ENCODE results near the gene RUBCN.
"Not testable (repeated sequence)": the region's sequence is repeated elsewhere in the genome, so short reads cannot be mapped to it uniquely, and the experiment has no call there.

Gene RUBCN

DNA sequence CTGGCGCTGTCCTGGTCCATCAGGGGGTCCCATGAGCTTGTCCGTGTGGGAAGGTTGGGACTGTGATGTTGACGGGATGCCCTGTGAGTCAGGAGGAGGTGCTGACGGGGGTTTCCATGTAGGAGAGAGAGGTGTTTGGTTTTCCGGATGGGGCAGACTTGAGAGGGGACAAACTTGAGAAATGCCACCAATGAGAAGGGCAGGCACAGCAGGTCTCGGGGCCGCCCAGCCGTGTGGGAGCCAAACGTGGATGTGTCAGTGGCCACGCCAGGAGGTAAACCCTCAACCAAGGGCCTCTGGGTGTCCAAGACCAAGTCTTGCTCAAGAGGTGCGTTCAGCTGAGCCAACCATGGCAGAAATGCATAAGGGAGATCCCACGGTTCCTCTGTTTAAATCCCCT lies 105.9 kb downstream of the RUBCN start:
- H3K4me1 Mint-ChIP-seq (ENCODE audit: low read depth); H3K27ac Mint-ChIP-seq; H3K9me3 Mint-ChIP-seq (ENCODE audit: low read depth); H3K4me3 Mint-ChIP-seq; H3K36me3 Mint-ChIP-seq; H3K27me3 Mint-ChIP-seq: not testable (repeated sequence)

DNA sequence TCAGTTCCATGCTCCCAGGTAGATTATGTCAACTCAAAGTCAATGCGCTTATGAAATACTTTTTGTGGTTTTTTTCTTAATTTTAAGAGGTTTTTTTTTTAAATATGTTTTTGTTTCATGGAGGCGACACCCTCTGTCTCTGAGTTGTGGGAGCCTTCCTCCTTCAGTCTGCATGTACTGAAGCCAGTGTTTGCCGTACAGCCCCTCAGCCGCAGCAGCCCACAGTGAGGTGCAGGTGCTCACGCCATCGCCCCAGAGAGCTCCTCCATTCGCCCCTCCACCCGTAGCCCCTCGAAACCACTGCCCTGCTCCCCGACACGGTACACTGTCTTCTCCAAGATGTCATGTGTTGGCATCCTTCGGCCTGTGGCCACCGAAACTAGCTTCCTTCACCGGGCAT lies 107.4 kb downstream of the RUBCN start:
- H3K27ac Mint-ChIP-seq; H3K9me3 Mint-ChIP-seq (ENCODE audit: low read depth); H3K4me1 Mint-ChIP-seq (ENCODE audit: low read depth); H3K36me3 Mint-ChIP-seq; H3K4me3 Mint-ChIP-seq; H3K27me3 Mint-ChIP-seq: not testable (repeated sequence)

DNA sequence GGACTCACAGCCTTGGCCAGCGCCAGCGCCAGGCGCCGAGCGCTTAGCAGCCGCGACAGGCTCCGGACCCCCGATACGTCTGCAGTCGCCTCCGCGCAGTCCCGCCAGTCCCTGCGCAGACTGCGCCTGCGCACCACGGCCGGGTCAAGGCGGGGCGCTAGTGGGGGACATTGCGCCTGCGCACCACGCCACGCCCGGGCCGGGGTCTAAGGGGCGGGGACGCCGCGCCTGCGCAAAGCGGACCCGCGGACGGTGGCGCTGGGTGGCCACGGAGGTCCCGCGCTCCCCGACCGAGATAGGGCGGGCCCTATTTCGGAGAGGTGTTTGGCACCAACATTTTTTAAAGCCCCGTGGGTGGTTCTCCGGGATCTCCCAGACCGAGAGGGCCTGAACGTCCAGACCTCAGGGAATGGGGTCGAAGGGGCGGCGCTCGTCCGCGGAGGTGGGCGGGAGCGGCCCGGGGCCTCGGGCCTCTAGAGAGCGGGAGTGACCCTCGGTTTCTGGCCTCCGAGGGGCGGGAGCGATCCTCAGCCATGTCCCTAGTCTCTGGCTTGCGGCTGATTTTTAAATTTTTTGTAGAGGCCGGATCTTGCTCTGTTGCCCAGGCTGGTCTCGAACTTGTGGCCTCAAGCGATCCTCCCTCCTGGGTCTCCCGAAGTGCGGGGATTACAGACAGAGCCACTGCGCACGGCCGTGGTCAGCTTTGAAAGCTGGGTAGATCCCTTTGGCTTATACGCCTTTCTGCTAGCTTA lies 108.8 kb downstream of the RUBCN start:
- not testable (repeated sequence) for H3K27ac Mint-ChIP-seq; H3K4me1 Mint-ChIP-seq (ENCODE audit: low read depth); H3K36me3 Mint-ChIP-seq; H3K9me3 Mint-ChIP-seq (ENCODE audit: low read depth); H3K27me3 Mint-ChIP-seq
- peak overlapping the region; percentile 79 for H3K4me3 Mint-ChIP-seq

DNA sequence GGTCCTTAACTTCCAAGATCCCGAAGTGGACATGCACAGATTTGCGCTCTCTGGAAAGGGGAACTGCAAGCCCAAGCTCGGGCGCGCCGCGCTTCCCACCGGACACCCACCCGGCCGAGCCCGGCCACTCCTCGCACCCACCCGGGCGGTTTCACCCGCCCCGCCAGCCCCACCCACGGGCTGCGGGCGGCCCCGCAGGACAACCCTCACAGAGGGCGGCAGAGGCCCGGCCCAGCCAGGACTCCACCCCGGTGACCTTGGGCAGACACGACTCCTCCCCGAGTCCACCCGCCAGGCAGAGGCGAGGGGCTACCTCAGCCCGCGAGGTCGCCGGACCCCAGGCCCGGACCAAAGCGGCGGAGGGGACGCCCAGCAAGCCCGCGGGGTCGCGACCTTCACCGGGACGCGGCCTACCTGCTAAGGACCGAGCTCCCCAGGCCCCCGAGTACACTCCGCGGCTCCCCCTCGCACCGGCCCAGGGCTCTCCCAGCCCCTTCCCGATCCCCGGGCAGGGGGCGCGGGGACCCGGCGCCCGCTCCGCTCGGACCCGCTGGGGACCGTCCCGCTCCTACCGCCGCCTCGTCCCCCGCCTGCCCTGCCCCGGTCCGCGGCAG lies 109.4 kb downstream of the RUBCN start:
- H3K4me1 Mint-ChIP-seq (ENCODE audit: low read depth); H3K36me3 Mint-ChIP-seq; H3K9me3 Mint-ChIP-seq (ENCODE audit: low read depth); H3K27me3 Mint-ChIP-seq: not testable (repeated sequence)
- peak overlapping the region; percentile 72 for H3K27ac Mint-ChIP-seq
- H3K4me3 Mint-ChIP-seq = peak overlapping the region; percentile 78

DNA sequence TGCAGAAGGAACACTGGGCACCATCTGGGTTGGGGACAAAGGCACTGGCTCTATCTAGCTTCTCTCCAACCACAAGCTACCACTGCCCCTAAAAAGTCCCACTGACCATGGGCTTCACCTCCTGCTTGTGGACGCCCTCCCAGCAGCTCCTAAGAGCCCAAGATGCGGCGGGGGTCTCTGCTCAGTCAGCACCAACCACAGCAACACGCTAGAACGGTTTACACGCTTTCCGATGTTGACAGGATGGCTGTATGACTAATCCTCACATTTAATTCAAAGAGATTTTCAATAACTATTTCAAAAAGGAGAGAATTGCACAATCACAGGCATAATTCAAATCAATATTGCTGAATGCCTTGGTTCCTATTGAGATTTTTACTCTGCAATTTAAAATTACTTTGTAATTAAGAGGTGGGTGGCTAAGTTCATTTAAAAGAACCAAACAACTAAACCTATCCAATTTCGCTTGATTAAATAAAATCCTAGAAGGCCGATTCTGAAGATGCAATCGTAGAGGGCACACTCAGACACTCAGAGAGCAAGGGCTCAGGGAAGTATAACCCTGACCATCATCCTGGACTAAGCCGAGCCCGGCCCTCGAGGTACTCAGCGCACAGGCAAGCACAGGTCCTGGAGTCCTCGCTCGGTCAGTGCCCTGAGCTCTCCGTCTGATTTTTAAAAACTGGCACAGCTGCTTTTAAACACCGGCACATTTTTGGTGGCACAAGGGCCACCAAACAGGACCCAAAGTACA lies 110.1 kb downstream of the RUBCN start:
- not testable (repeated sequence) for H3K36me3 Mint-ChIP-seq; H3K4me1 Mint-ChIP-seq (ENCODE audit: low read depth); H3K9me3 Mint-ChIP-seq (ENCODE audit: low read depth); H3K27me3 Mint-ChIP-seq
- H3K27ac Mint-ChIP-seq = peak overlapping the region; percentile 72
- H3K4me3 Mint-ChIP-seq = peak overlapping the region; percentile 78

DNA sequence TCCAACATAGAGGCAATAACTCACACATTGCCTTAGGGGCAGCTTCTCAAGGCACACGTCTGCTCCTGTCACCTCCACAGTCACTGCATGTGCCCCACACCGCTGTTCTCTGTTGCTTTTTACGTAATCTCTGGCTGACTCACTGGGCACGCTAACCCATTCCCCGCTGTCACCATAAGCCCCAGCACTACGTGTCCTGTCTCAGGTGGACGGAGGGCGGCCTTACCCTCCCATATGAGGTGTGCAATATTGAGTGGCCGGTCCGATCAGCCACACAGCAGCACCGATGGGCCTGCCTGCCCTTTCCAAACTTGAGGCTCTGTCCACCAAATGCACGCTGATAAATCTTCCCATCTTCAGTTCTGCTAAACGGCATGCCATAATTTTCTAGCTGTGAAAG lies 115.2 kb downstream of the RUBCN start:
- H3K4me3 Mint-ChIP-seq; H3K27me3 Mint-ChIP-seq; H3K4me1 Mint-ChIP-seq (ENCODE audit: low read depth); H3K9me3 Mint-ChIP-seq (ENCODE audit: low read depth); H3K36me3 Mint-ChIP-seq; H3K27ac Mint-ChIP-seq: not testable (repeated sequence)

All from activated naive CD8-positive, alpha-beta T cell (primary cell).